ENCODE data around the gene RAB19.

The RAB19 gene

DNA sequence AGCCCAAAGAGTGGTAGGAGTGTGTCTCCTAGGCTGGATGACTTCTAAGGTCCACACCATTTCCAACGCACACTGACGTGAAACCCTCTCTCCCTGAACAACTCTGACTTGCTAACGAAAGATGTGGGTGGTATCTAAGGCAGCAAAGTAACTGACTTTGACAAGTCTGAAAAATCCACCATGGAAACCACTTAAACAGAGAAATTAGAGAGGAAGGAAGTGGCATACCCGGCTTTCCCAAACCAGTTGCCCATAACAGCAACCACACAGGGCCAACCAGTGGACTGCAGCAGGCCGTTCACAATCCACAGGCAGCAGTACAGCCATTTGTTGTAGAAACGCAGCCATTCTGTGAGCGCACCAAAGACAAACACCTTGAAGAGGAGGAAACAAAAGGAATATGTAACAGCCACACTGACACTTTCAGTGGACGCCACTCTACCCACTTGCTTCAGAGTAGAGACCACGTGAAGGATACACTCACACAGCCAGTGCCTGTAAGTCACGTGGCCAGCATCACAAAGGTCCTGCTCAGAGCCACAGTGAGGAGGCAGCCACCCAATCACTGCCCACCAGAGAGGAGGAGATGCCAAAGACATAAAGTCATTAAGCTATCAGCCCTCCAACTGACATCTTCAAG is 45.3 kb upstream of the RAB19 start (continued):
- TF ChIP-seq, protein P1, sequence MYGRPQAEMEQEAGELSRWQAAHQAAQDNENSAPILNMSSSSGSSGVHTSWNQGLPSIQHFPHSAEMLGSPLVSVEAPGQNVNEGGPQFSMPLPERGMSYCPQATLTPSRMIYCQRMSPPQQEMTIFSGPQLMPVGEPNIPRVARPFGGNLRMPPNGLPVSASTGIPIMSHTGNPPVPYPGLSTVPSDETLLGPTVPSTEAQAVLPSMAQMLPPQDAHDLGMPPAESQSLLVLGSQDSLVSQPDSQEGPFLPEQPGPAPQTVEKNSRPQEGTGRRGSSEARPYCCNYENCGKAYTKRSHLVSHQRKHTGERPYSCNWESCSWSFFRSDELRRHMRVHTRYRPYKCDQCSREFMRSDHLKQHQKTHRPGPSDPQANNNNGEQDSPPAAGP (tag by site-specific recombination; IDR thresholded peaks at IDR 0.05): no peak
- no peak for TF ChIP-seq ZNF623 (tag by site-specific recombination; IDR thresholded peaks at IDR 0.05)
- TF ChIP-seq, protein P2, sequence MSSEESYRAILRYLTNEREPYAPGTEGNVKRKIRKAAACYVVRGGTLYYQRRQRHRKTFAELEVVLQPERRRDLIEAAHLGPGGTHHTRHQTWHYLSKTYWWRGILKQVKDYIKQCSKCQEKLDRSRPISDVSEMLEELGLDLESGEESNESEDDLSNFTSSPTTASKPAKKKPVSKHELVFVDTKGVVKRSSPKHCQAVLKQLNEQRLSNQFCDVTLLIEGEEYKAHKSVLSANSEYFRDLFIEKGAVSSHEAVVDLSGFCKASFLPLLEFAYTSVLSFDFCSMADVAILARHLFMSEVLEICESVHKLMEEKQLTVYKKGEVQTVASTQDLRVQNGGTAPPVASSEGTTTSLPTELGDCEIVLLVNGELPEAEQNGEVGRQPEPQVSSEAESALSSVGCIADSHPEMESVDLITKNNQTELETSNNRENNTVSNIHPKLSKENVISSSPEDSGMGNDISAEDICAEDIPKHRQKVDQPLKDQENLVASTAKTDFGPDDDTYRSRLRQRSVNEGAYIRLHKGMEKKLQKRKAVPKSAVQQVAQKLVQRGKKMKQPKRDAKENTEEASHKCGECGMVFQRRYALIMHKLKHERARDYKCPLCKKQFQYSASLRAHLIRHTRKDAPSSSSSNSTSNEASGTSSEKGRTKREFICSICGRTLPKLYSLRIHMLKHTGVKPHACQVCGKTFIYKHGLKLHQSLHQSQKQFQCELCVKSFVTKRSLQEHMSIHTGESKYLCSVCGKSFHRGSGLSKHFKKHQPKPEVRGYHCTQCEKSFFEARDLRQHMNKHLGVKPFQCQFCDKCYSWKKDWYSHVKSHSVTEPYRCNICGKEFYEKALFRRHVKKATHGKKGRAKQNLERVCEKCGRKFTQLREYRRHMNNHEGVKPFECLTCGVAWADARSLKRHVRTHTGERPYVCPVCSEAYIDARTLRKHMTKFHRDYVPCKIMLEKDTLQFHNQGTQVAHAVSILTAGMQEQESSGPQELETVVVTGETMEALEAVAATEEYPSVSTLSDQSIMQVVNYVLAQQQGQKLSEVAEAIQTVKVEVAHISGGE (tag by site-specific recombination; conservative IDR thresholded peaks at IDR 0.05; ENCODE audit: low read depth): no peak
- TF ChIP-seq ZNF561 (tag by site-specific recombination; IDR thresholded peaks at IDR 0.05; ENCODE audit: borderline replicate concordance): no peak

DNA sequence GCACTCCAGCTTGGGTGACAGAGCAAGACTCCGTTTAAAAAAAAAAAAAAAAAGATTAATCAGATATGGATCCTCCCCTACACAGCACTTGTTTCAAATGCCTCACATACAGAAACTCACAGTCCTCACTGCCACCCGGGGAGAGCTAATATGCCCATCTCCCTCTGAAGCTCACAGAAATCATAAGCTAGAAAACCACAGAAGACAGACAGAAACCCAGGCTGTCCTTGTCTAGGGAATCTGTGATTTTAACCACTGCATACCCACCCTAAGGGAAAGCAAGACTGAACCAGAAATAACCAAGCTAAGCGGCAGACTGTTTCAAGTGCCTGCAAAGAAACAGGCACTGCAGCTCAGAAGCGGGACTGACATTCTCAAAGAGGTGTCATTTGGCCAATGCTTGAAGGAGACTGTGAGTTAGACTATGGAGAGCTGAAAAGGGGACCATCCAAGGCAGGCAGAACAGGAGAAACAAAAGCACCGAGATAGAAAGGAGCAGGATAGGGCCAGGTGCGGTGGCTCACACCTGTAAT is 43.1 kb upstream of the RAB19 start:
- H3K27ac ChIP-seq (ENCODE audit: extremely low read depth, low read depth, low read length): no peak overlapping the region
- H3K9me3 ChIP-seq (ENCODE audit: control insufficient read depth, insufficient read depth, low read depth, low read length): no peaks in the 10 kb centered on the region
- peaks cover 8 to 50% of the 10 kb centered on the region in 2 experiments; a peak in 2 of 3 replicates for H3K36me3 ChIP-seq (ENCODE audit: control insufficient read depth in 2 of 2, insufficient read depth in 1 of 2, low read length in 2 of 2)
- CTCF ChIA-PET: no interaction called here
- no peaks in the 10 kb centered on the region for H3K4me1 ChIP-seq (ENCODE audit: control insufficient read depth, insufficient read depth, low read length)
- no peak overlapping the region for H3K4me3 ChIP-seq (ENCODE audit: low read depth, low read length)
- POLR2A ChIA-PET: no interaction called here
- TF ChIP-seq, protein P3, sequence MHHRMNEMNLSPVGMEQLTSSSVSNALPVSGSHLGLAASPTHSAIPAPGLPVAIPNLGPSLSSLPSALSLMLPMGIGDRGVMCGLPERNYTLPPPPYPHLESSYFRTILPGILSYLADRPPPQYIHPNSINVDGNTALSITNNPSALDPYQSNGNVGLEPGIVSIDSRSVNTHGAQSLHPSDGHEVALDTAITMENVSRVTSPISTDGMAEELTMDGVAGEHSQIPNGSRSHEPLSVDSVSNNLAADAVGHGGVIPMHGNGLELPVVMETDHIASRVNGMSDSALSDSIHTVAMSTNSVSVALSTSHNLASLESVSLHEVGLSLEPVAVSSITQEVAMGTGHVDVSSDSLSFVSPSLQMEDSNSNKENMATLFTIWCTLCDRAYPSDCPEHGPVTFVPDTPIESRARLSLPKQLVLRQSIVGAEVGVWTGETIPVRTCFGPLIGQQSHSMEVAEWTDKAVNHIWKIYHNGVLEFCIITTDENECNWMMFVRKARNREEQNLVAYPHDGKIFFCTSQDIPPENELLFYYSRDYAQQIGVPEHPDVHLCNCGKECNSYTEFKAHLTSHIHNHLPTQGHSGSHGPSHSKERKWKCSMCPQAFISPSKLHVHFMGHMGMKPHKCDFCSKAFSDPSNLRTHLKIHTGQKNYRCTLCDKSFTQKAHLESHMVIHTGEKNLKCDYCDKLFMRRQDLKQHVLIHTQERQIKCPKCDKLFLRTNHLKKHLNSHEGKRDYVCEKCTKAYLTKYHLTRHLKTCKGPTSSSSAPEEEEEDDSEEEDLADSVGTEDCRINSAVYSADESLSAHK (tag by site-specific recombination; IDR thresholded peaks at IDR 0.05): peak; percentile 57; the same call in 1 of the 2 replicates
- TF ChIP-seq ZNF747 (tag by site-specific recombination; IDR thresholded peaks at IDR 0.05): no peak

DNA sequence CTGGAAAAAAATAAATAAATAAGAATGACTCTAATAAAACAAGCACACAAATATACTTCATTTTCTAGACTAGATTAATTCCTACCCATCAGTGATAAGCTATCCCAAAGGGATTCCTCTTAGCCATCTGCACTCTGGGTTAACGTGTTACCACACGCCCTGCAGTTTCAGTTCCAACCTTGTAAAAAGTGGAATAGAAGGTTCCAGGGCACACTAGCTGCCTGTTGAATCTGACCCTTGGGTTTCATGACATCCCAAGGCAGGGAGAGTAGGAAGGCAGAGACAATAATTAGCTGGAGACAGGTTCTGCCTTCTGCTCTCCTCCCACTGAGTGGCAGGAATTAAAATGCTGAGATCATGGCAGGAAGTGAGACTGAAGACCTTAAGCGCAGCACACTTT is 39.0 kb upstream of the RAB19 start:
- POLR2A ChIA-PET: no interaction called here
- TF ChIP-seq, protein P4, sequence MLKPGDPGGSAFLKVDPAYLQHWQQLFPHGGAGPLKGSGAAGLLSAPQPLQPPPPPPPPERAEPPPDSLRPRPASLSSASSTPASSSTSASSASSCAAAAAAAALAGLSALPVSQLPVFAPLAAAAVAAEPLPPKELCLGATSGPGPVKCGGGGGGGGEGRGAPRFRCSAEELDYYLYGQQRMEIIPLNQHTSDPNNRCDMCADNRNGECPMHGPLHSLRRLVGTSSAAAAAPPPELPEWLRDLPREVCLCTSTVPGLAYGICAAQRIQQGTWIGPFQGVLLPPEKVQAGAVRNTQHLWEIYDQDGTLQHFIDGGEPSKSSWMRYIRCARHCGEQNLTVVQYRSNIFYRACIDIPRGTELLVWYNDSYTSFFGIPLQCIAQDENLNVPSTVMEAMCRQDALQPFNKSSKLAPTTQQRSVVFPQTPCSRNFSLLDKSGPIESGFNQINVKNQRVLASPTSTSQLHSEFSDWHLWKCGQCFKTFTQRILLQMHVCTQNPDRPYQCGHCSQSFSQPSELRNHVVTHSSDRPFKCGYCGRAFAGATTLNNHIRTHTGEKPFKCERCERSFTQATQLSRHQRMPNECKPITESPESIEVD (tag by site-specific recombination; IDR thresholded peaks at IDR 0.05): 0 out of 2 replicates have a peak, but pooled peaks have one; percentile 12
- TF ChIP-seq SP7 (tag by site-specific recombination; IDR thresholded peaks at IDR 0.05) (peak; percentile 59), SCRT1 (tag by site-specific recombination; IDR thresholded peaks at IDR 0.05; ENCODE audit: borderline replicate concordance) (peak; percentile 90), SCRT2 (tag by site-specific recombination; IDR thresholded peaks at IDR 0.05) (peak; percentile 83), ZNF174 (tag by site-specific recombination; IDR thresholded peaks at IDR 0.05) (no peak), ZBTB17 (tag by site-specific recombination; IDR thresholded peaks at IDR 0.05) (peak; percentile 87), ZSCAN30 (tag by site-specific recombination; IDR thresholded peaks at IDR 0.05) (peak; percentile 73; the same call in 1 of the 2 replicates), IKZF3 (tag by site-specific recombination; IDR thresholded peaks at IDR 0.05) (no peak), ZBTB1 (tag by site-specific recombination; IDR thresholded peaks at IDR 0.05) (no peak)
- TF ChIP-seq, protein P5, sequence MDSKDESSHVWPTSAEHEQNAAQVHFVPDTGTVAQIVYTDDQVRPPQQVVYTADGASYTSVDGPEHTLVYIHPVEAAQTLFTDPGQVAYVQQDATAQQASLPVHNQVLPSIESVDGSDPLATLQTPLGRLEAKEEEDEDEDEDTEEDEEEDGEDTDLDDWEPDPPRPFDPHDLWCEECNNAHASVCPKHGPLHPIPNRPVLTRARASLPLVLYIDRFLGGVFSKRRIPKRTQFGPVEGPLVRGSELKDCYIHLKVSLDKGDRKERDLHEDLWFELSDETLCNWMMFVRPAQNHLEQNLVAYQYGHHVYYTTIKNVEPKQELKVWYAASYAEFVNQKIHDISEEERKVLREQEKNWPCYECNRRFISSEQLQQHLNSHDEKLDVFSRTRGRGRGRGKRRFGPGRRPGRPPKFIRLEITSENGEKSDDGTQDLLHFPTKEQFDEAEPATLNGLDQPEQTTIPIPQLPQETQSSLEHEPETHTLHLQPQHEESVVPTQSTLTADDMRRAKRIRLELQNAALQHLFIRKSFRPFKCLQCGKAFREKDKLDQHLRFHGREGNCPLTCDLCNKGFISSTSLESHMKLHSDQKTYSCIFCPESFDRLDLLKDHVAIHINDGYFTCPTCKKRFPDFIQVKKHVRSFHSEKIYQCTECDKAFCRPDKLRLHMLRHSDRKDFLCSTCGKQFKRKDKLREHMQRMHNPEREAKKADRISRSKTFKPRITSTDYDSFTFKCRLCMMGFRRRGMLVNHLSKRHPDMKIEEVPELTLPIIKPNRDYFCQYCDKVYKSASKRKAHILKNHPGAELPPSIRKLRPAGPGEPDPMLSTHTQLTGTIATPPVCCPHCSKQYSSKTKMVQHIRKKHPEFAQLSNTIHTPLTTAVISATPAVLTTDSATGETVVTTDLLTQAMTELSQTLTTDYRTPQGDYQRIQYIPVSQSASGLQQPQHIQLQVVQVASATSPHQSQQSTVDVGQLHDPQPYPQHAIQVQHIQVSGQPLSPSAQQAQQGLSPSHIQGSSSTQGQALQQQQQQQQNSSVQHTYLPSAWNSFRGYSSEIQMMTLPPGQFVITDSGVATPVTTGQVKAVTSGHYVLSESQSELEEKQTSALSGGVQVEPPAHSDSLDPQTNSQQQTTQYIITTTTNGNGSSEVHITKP (tag by site-specific recombination; IDR thresholded peaks at IDR 0.05): peak; percentile 45; the same call in 1 of the 2 replicates
- CTCF ChIA-PET: interaction anchor here (0.7 to 1.2 kb wide), 3 partner anchors 12 to 255 kb away, joined by 3 to 5 read pairs (median 3); no protein-coding TSS in a partner anchor
- Histone ChIP-seq H3K4me1 (ENCODE audit: control insufficient read depth, insufficient read depth, low read length) (no peaks in the 10 kb centered on the region), H3K27ac (ENCODE audit: extremely low read depth, low read depth, low read length) (no peak overlapping the region), H3K4me3 (ENCODE audit: low read depth, low read length) (no peak overlapping the region), H3K9me3 (ENCODE audit: control insufficient read depth, insufficient read depth, low read depth, low read length) (no peaks in the 10 kb centered on the region), H3K36me3 (ENCODE audit: control insufficient read depth in 2 of 2, insufficient read depth in 1 of 2, low read length in 2 of 2) (peaks cover 9 to 40% of the 10 kb centered on the region in 2 experiments; a peak in 2 of 3 replicates)

All from HEK293 (cell line).